Islet precursor cell (in vitro differentiated cells): ENCODE results near the gene SMARCB1.

Experiments
- DNase-seq: peaks from one replicate; pipeline ENCODE4 v3.0.0-alpha.2; 2018

Gene SMARCB1

GRCh38 chr22:23833017-23833751 lies 46.4 kb downstream of the SMARCB1 start:
- DNase-seq, result no peak

- no peak for DNase-seq
Observed at GRCh38 chr22:23833911-23834317, 47.1 kb downstream of the SMARCB1 start.

- DNase-seq, result no peak
Observed at GRCh38 chr22:23834406-23834792, 47.6 kb downstream of the SMARCB1 start.

DNA sequence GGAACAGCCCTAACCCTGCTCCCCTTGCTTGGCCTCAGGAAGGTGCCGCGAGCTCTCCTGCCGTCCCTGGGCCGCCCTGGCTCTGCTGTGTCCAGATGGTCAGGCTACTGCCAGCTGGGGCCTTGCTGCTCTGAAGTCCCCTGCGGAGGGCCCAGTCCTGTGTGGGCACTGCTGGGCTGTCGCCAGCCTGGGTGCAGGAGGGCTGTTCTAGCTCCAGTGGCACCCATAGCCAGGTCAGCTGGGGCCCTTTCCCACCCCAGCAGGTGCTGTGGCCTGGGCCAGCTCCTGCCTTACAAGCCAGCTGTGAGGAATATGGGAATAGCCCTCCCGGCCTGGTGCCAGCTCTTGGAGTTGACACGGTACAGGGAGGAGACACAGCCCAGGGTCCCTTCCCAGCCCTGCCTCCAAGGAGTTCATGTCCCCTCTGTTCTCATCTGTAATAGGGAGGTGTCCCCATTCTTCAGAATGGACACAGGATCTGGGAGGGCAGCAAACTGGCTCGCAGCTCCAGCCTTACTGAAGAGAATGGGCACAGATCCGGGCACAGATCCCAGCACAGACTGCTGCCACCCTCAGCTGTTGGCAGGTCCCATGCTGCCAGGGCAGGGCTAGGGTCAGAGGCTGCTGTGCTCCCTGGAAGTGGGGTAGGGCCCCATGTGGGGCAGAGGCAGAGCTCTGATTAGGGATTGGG lies 48.2 kb downstream of the SMARCB1 start:
- DNase-seq, result no peak

GRCh38 chr22:23835484-23836144 lies 48.8 kb downstream of the SMARCB1 start:
- DNase-seq, result no peak

GRCh38 chr22:23836281-23836680 lies 49.5 kb downstream of the SMARCB1 start:
- no peak for DNase-seq

DNA sequence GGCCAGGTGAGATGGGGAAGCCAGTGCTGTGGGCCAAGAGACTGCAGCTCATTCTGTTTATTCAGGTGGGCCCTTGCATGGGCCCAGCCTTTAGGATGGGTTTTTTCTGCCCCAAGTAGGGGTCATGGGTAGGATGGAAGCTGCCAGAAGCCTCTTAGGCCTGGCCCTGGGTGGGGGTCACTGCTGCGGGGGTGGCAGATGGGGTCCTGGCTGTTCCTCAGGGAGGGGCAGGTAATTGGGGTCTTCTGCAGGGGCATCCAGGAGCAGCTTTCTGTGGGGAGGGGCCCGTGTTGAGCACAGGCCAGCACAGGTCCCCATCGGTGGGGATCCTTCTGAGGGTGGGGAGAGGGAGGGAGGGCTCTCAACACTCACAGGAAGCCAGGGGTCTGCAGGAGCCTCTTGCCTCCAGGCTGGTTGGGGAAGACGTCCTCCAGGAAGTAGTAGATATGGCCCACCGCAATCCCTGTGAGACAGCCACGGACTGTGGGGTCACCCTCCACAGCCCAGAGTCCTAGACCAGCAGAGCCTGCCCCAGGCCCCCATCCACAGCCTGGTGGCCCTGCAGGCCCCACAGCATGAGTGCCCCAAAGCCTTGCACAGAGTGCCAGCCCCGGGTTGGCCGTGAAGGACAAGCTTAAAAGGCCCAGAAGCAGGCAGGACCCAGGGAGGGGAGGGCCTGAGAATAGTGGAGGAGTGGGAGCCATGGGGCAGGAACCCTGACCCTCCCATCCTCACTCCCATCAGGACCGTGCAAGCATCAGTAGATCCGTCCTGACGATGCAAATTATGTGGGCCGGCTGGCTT lies 50.1 kb downstream of the SMARCB1 start:
- peak; percentile 51 for DNase-seq

GRCh38 chr22:23837496-23837859 lies 50.7 kb downstream of the SMARCB1 start:
- peak; percentile 50 for DNase-seq

GRCh38 chr22:23837911-23838680 lies 51.3 kb downstream of the SMARCB1 start:
- peak; percentile 50 for DNase-seq

- DNase-seq, result peak; percentile 98
Observed at GRCh38 chr22:23838681-23839468, 52.1 kb downstream of the SMARCB1 start, which contains the start of gene DERL3. Gene DERL3, minus strand, starts transcription at chr22:23839006. Its CDS starts 19 bp downstream, at chr22:23838987.

DNA sequence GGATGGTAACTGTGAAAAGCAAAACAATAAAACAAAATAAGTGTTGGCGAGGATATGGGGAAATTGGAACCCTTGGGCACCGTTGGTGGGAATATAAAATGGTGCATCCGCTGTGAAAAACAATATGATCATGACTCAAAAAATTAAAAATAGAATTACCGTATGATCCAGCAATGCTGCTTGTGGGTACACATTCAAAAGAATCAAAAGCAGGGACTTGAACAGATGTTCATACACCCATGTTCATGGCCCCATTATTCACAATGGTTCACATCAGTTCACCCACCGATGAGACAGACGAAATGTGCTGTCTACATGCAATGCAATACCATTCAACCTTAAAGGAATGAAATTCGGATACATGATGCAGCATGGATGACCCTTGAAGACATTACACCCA lies 53.3 kb downstream of the SMARCB1 start:
- no peak for DNase-seq

GRCh38 chr22:23841292-23841691 lies 54.5 kb downstream of the SMARCB1 start:
- no peak for DNase-seq

GRCh38 chr22:23841736-23842445 lies 55.1 kb downstream of the SMARCB1 start:
- peak; percentile 55 for DNase-seq

- DNase-seq, result no peak
Observed at GRCh38 chr22:23842599-23842998, 55.8 kb downstream of the SMARCB1 start.

DNA sequence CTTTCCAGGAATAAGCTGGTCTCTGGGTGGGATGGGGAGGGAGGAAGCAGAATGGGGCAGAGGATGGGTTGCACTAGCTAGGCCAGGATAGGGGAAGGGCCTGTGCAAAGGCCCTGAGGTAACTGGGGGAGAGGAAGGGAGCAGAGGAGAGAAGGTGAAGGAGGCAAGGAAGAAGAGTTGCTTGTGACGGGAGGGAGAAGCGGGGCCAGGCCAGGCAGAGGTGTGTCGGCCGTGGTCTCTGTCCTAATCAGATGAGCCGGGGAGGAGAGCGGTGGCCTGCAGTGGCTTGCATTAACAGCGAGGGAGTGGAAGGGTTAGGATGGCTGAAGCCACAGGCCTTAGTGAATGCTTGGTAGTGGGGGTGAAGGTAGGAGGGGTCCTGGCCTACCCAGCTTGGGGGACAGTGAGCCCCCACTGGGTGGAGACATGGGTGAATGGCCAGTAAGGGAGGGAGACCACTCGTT lies 58.0 kb downstream of the SMARCB1 start:
- no peak for DNase-seq

DNA sequence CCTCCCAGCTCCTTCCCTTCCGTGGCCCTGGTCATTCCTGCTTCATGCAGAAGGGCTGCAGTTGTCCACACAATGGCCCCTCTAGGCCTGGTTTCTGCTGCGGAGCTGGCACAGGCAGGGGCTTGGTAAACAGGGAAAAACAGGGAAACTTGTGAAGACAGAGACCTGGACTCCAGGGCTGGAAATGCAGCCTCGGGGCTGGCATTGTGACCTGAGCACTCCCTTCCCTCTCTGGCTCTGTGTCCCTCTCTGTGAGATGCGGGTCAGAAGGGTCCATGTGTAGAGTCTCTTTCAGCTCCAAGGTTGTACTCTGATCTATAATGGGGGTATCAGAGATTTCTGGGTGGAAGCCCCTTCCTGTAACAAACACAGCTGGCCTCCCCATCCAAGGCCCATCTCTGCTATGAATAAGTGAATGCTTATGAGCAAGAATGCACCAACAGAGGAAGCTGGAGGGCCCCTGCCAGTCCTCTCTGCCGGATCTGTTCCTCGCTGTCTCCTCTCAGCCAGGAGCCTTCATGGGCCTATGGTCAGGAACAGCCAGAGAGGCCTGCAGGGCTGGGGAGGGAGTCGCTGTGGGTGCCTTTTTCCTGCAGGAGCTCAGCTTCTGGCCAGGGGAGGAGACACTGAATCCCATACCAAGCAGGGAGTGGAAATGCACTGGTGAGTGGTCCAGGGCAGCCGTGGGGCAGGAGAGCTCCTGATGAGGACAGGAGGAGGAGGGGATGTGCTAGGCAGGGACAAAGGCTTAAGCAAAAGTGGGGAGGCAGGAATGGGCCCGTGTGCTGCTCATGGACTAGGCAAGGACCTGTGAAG lies 58.7 kb downstream of the SMARCB1 start:
- DNase-seq, result peak; percentile 56

DNA sequence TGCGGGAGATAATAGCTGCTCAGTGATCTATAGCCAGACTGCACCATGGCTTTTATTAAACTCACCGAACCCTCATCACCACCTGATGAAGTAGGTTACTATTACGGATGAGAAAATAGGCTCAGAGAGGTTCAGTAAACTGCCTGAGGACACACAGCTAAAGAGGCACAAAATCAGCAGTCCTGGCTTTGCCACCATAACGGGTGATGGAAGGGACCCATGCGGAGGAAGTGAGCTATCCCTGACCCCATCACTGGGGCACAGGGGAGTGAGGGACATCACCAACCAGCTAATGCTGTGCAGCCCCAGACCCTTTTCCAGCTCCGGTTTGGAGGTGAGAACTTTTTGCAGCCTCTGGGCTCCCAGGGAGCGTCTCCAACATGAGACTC lies 59.3 kb downstream of the SMARCB1 start:
- DNase-seq, result no peak

DNA sequence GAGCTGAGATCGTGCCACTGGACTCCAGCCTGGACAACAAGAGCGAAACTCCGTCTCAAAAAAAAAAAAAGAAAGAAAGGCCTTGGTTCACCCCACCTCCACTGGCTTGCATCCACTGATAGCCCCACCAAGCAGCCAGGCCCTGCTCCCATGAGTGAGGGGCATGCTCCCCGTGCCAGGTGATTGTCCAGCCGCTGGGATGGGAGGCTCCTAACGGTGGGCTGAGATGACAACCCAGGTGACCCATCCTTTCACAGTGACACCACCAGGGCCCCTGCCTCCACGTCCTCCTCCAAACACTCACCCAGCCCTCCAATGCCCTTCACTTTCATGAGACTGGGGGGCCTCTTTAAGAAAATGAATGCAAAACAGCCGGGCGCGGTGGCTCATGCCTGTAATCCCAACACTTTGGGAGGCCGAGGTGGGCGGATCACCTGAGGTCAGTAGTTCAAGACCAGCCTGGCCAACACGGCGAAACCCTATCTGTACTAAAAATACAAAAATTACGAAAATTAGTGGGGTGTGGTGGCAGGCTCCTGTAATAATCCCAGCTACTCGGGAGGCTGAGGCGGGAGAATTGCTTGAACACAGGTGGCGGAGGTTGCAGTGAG lies 60.6 kb downstream of the SMARCB1 start:
- no peak for DNase-seq
